NCI-H526 treated with DMSO at 0.1 percent for 48 hours (cell line): ENCODE data around the gene SPATA6.
"Not testable (repeated sequence)": the region's sequence is repeated elsewhere in the genome, so short reads cannot be mapped to it uniquely, and the experiment has no call there.

Source experiments
- DNase-seq: peaks from one replicate; lab custom pipeline; 2025; lab: John Stamatoyannopoulos, UW

Gene SPATA6

GRCh38 chr1:48471691-48472576 is at the start of gene SPATA6:
TSS of gene SPATA6 (minus strand) at chr1:48472204. CDS start at chr1:48472008, 196 bp downstream.
- DNase-seq: peak; percentile 88

- not testable (repeated sequence) for DNase-seq
Measured at GRCh38 chr1:48519896-48520295, 47.9 kb upstream of the SPATA6 start.

GRCh38 chr1:48506870-48507269 is 34.9 kb upstream of the SPATA6 start:
- DNase-seq: no peak

GRCh38 chr1:48500541-48501450 is 28.8 kb upstream of the SPATA6 start:
- DNase-seq: no peak

- DNase-seq: no peak
Measured at GRCh38 chr1:48499211-48499735, 27.3 kb upstream of the SPATA6 start.

GRCh38 chr1:48498096-48498791 is 26.2 kb upstream of the SPATA6 start:
- peak; percentile 47 for DNase-seq

GRCh38 chr1:48495911-48496310 is 23.9 kb upstream of the SPATA6 start:
- DNase-seq: no peak

GRCh38 chr1:48495166-48495565 is 23.2 kb upstream of the SPATA6 start:
- no peak for DNase-seq

GRCh38 chr1:48493970-48494769 is 22.2 kb upstream of the SPATA6 start:
- no peak for DNase-seq

- DNase-seq: no peak
Measured at GRCh38 chr1:48493041-48493440, 21.0 kb upstream of the SPATA6 start.

- DNase-seq: no peak
Measured at GRCh38 chr1:48492392-48492791, 20.4 kb upstream of the SPATA6 start.

GRCh38 chr1:48488721-48489120 is 16.7 kb upstream of the SPATA6 start:
- DNase-seq: no peak

GRCh38 chr1:48480504-48480903 is 8.5 kb upstream of the SPATA6 start:
- DNase-seq: no peak

GRCh38 chr1:48480023-48480422 is 8.0 kb upstream of the SPATA6 start:
- DNase-seq: not testable (repeated sequence)

- no peak for DNase-seq
Measured at GRCh38 chr1:48472638-48473037, 634 bp upstream of the SPATA6 start.

- no peak for DNase-seq
Measured at GRCh38 chr1:48470950-48471690, 884 bp downstream of the SPATA6 start.

GRCh38 chr1:48470481-48470855 is 1.5 kb downstream of the SPATA6 start:
- no peak for DNase-seq

GRCh38 chr1:48469616-48470480 is 2.2 kb downstream of the SPATA6 start:
- no peak for DNase-seq

GRCh38 chr1:48466594-48466993 is 5.4 kb downstream of the SPATA6 start:
- DNase-seq: no peak
